K562 (cell line): ENCODE results near the gene PRKCE. TPM values are rescaled to one million over a fixed set of nuclear protein-coding genes. Genes with fewer than 3 reads are reported as not detected.
A peak's percentile ranks its signal among the peaks of the same experiment; 100 is the strongest.

Experiments used
- ATAC-seq: fragments of 200-7000 bp; cut with Tn5 transposase; 3 replicates; pipeline ENCODE4 v1.9.1; 2020; ENCODE audit warnings: moderate library complexity
- BruUV-seq: library from RNA; stranded (reverse); fragments of 400-500 nt; replicated peaks from 2 replicates; lab custom pipeline; 2021; lab: Mats Ljungman, UMichigan
- CTCF ChIA-PET: fragments of 300-600 bp; formaldehyde crosslinking; extraction: SDS; loops from one replicate; lab custom pipeline; 2021; ENCODE audit warnings: low intra/inter-chr PET ratio; lab: Yijun Ruan, JAX
- POLR2A ChIA-PET: fragments of 300-600, 350-650 bp; sonication (Branson Sonifier 250); formaldehyde crosslinking; extraction: SDS; loops from one replicate; lab custom pipeline; 2021; ENCODE audit warnings: antibody characterized with exemption, inconsistent platforms; lab: Yijun Ruan, JAX
- DNase-seq, 4 experiments: peaks; one replicate each; pipeline versions ENCODE4 v3.0.0 to v3.0.0-alpha.2; 2011 to 2018; ENCODE audit warnings: low spot score in 3 of 4, mixed read lengths in 3 of 4; ENCODE audit errors: extremely low read depth in 1 of 4
- FAIRE-seq: peaks from 2 replicates; lab custom pipeline; 2011; peaks lifted over from hg19 to GRCh38; lab: Jason Lieb, UNC
- H2AFZ ChIP-seq: 2 replicates; pipeline ENCODE4 v1.6.0; 2011; ENCODE audit warnings: low read depth, low read length, control low read depth, inconsistent platforms
- H3K27ac ChIP-seq: fragments of 200-600 bp; 3 replicates; pipeline ENCODE4 v1.8.0; 2011; ENCODE audit warnings: low read depth, mild to moderate bottlenecking, control low read depth, inconsistent platforms, low read length, moderate library complexity, mixed read lengths; ENCODE audit errors: extremely low read depth
- H3K27me3 ChIP-seq, 2 experiments: fragments of 300-600 bp in 1 of 2; 2 replicates in 1 of 2; 3 replicates in 1 of 2; pipeline versions ENCODE4 v1.6.0 to v1.8.0; 2011; ENCODE audit warnings: inconsistent platforms in 2 of 2, low read length in 2 of 2, mild to moderate bottlenecking in 1 of 2, mixed read lengths in 1 of 2, moderate library complexity in 1 of 2; ENCODE audit not compliant: control insufficient read depth in 2 of 2, insufficient read depth in 2 of 2
- H3K36me3 ChIP-seq: fragments of 300-600 bp; 3 replicates; pipeline ENCODE4 v1.8.0; 2011; ENCODE audit warnings: mild to moderate bottlenecking, low read length, inconsistent platforms; ENCODE audit not compliant: control insufficient read depth, insufficient read depth
- H3K4me1 ChIP-seq, 2 experiments: fragments of 200-600 bp in 1 of 2; replicated peaks in 1 of 2; 2 replicates in 1 of 2; 3 replicates in 1 of 2; pipeline versions ENCODE4 v1.5.1 to v1.8.0; 2011; ENCODE audit warnings: inconsistent platforms in 2 of 2, low read length in 2 of 2, mild to moderate bottlenecking in 1 of 2, mixed read lengths in 1 of 2, moderate library complexity in 1 of 2; ENCODE audit not compliant: control insufficient read depth in 2 of 2, insufficient read depth in 2 of 2
- H3K4me2 ChIP-seq: 2 replicates; pipeline ENCODE4 v1.6.1; 2011; ENCODE audit warnings: low read length, control low read depth, inconsistent platforms, mixed read lengths; ENCODE audit not compliant: insufficient read depth
- H3K4me3 ChIP-seq: fragments of 200-600 bp; sonication (generic), shearing (Covaris generic); 2 replicates; pipeline ENCODE4 v1.5.1; 2016; ENCODE audit warnings: control low read depth, inconsistent platforms
- H3K79me2 ChIP-seq: fragments of 200-600 bp; 3 replicates; pipeline ENCODE4 v1.8.0; 2011; ENCODE audit warnings: low read length, inconsistent platforms; ENCODE audit not compliant: control insufficient read depth, insufficient read depth
- H3K9ac ChIP-seq, 2 experiments: 2 replicates each; pipeline versions ENCODE4 v1.6.0 to v1.6.1; 2011; ENCODE audit warnings: low read depth in 2 of 2, low read length in 2 of 2, control low read depth in 1 of 2, inconsistent platforms in 1 of 2, mild to moderate bottlenecking in 1 of 2, mixed read lengths in 1 of 2; ENCODE audit not compliant: insufficient read depth in 1 of 2
- H3K9me1 ChIP-seq: one replicate; pipeline ENCODE4 v1.6.0; 2011; ENCODE audit warnings: inconsistent platforms, mild to moderate bottlenecking, low read length, moderate library complexity; ENCODE audit not compliant: control insufficient read depth, insufficient read depth
- H3K9me3 ChIP-seq: replicated peaks from 2 replicates; pipeline ENCODE4 v1.5.1; 2011; ENCODE audit warnings: low read depth, low read length, inconsistent platforms; ENCODE audit not compliant: control insufficient read depth, insufficient read depth
- H4K20me1 ChIP-seq: replicated peaks from 2 replicates; pipeline ENCODE4 v1.6.1; 2011; ENCODE audit warnings: low read length, inconsistent platforms, mixed read lengths; ENCODE audit not compliant: control insufficient read depth, insufficient read depth
- BACH1 ChIP-seq: fragments of 200-800 bp; sonication (Bioruptor generic); IDR thresholded peaks from 2 replicates; pipeline ENCODE4 v1.6.1; 2016; ENCODE audit warnings: missing genetic modification characterization, missing compliant biosample characterization
- HNRNPK ChIP-seq: fragments of 200-400 bp; formaldehyde crosslinking; IDR thresholded peaks from one replicate; pipeline ENCODE4 v1.6.1; 2018; ENCODE audit warnings: mild to moderate bottlenecking, low read depth, low read length; ENCODE audit not compliant: poor library complexity, severe bottlenecking
- MCM3 ChIP-seq: fragments of 450-650 bp; IDR thresholded peaks from 2 replicates; pipeline ENCODE4 v1.6.1; 2016
- SETDB1 ChIP-seq: IDR thresholded peaks from one replicate; pipeline ENCODE4 v1.6.1; 2012; ENCODE audit warnings: low read length, control low read depth, inconsistent platforms
- ZFP1 ChIP-seq: fragments of 450-650 bp; formaldehyde crosslinking; IDR thresholded peaks from 2 replicates; pipeline ENCODE4 v1.4.0; 2020; ENCODE audit warnings: mild to moderate bottlenecking, mixed read lengths
- WGBS: fragments of 100-300 bp; shearing (Covaris generic); methylation state at CpG from one replicate; pipeline ENCODE4 v1.1.6; 2016; ENCODE audit warnings: low coverage, mixed read lengths; ENCODE audit not compliant: insufficient coverage; ENCODE audit errors: missing lambda C conversion rate; 5-methylcytosine and 5-hydroxymethylcytosine counted together
- in situ Hi-C: fragments of 300-500 bp; cut with MboI; formaldehyde crosslinking; loops from 4 replicates; pipeline ENCODE4 v1.15.0; 2018; ENCODE audit warnings: inconsistent platforms, mixed read lengths
- intact Hi-C: fragments of 100-400 bp; cut with micrococcal nuclease; formaldehyde crosslinking; loops from 2 replicates; pipeline ENCODE4 v1.14.2; 2022
- polyA plus RNA-seq, 8 experiments: library from polyadenylated mRNA; depleted of rRNA in 4 of 8; stranded (reverse) in 5 of 8; unstranded in 3 of 8; fragments of >200 nt; fragmentation: Nextera tagmentation in 2 of 8; fragmentation: Illumina TruSeq in 1 of 8; extraction: Ambion mirVana in 2 of 8; extraction: Trizol in 1 of 8; gene quantifications; 2 replicates each; pipeline versions ENCODE4 v1.2.1 to v1.2.3, GENCODE V29; 2011 to 2014; ENCODE audit warnings: inconsistent platforms in 1 of 8, missing spikeins in 1 of 8
- total RNA-seq, 7 experiments: library from RNA; depleted of rRNA in 6 of 7; stranded (reverse); fragments of >200 nt in 6 of 7; fragmentation: Illumina TruSeq in 2 of 7; extraction: Trizol in 2 of 7; gene quantifications; 2 replicates each; pipeline versions ENCODE4 v1.2.1 to v1.2.3, GENCODE V29; 2011 to 2021; ENCODE audit warnings: low replicate concordance in 1 of 7
- TF ChIP-seq, protein P1 (sequence below): fragments of 450-650 bp; IDR thresholded peaks from 2 replicates; pipeline ENCODE4 v1.7.1; 2018; ENCODE audit warnings: mild to moderate bottlenecking, low read depth; ENCODE audit not compliant: partially characterized antibody
- TF ChIP-seq, protein P2 (sequence below): sonication (generic); formaldehyde crosslinking; IDR thresholded peaks from 2 replicates; pipeline ENCODE4 v1.8.0; 2022; ENCODE audit warnings: mild to moderate bottlenecking, missing genetic modification reagents

PRKCE gene
- total and polyA plus RNA-seq, 9 of the 15 experiments (the other 6 are each of a cell fraction or from before 2014, with no cell fraction given) = 0.06 to 1.0 (median 0.22) TPM; not detected in 1

DNA sequence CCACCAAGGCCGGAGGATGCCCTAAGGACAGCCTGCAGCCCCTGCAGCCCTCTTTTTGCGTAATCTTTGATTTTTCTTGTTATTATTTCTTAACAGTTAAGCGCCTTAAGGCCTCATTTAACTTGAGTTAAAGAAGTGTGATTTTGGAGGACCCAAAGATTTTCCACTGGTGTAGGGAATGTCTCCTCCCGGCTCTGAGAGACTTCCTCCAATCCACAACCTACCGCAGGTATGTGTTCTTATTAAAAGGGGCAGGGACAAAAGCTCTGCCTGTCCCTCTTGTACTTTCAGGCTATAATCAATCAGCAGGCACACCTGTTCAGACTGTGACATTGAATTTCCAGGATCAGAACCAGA lies 285.1 kb downstream of the PRKCE start:
- TF ChIP-seq BACH1 (tag) (0 out of 2 replicates have a peak, but pooled peaks have one; percentile 29), ZFP1 (CRISPR knock-in tag) (no peak)
- Histone ChIP-seq H3K36me3 (no peaks in the 10 kb centered on the region), H3K4me3 (no peak overlapping the region), H3K9ac (no peak overlapping the region), H3K27ac (no peak overlapping the region), H3K27me3 (peaks cover 2 to 33% of the 10 kb centered on the region in 2 experiments; a peak in 3 of 5 replicates), H4K20me1 (no peaks in the 10 kb centered on the region), H3K4me1 (0 out of 5 replicates have a peak, but pooled peaks cover 4% of the 10 kb centered on the region in 2 experiments), H2AFZ (no peak overlapping the region; the same call in 1 of the 2 replicates), H3K9me1 (no peaks in the 10 kb centered on the region), H3K4me2 (no peak overlapping the region), H3K9me3 (no peaks in the 10 kb centered on the region), H3K79me2 (no peaks in the 10 kb centered on the region)
- intact Hi-C loops (loop anchor here (1.0 to 5.0 kb wide), 3 partner anchors 158 to 954 kb away; no protein-coding TSS in a partner anchor), in situ Hi-C loops (loop anchor here (5.0 kb wide), 1 partner anchor 289 kb away; no protein-coding TSS in a partner anchor)
- ChIA-PET CTCF (interaction anchor here (0.6 to 2.6 kb wide), 4 partner anchors 24 to 955 kb away, joined by 3 to 17 read pairs (median 4); no protein-coding TSS in a partner anchor), POLR2A (interaction anchor here (0.7 to 1.0 kb wide), 2 partner anchors 120 to 307 kb away, joined by 3 to 5 read pairs; no protein-coding TSS in a partner anchor)
- no peak for FAIRE-seq
- no TSS peak for BruUV-seq
- 28% methylated on average over 5 of the region's 5 CpGs for whole genome bisulfite sequencing
- DNase-seq = no peak
- no peak for ATAC-seq

DNA sequence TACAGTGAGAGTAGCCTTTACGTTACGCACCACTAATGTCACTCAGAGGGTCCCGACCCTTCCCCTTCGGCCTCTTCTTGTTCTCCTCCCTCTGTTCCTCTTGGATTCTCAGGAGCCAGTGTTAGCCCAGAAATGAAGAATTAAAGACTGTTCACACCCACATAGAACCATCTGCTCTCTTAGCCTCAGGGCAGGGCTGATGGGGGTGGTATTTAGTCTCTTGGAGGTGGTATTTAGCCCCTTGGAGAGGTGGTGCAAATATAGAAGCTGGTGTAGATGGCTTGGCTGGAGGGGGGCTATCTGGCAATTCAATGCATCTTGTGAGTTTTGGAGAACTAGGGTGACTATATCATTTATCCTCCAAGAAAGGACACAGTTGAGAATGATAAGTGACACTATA lies 286.5 kb downstream of the PRKCE start:
- POLR2A ChIA-PET = interaction anchor here (0.5 kb wide), 1 partner anchor 178 kb away, joined by 3 read pairs; no protein-coding TSS in a partner anchor
- BruUV-seq = no TSS peak
- H3K4me1 ChIP-seq = 0 out of 5 replicates have a peak, but pooled peaks cover 4% of the 10 kb centered on the region in 2 experiments
- DNase-seq = no peak
- CTCF ChIA-PET = interaction anchor here (2.6 kb wide), 1 partner anchor 294 kb away, joined by 17 read pairs; no protein-coding TSS in a partner anchor
- H3K27ac ChIP-seq = no peak overlapping the region
- no peak for FAIRE-seq
- ATAC-seq = no peak
- no peaks in the 10 kb centered on the region for H3K36me3 ChIP-seq
- in situ Hi-C loops (loop anchor here (5.0 kb wide), 1 partner anchor 291 kb away; no protein-coding TSS in a partner anchor), intact Hi-C loops (loop anchor here (2.0 to 5.0 kb wide), 2 partner anchors 159 to 956 kb away; no protein-coding TSS in a partner anchor)
- no peak overlapping the region for H3K9ac ChIP-seq
- 6% methylated on average over 4 of the region's 4 CpGs for WGBS
- H2AFZ ChIP-seq = no peak overlapping the region
- no peaks in the 10 kb centered on the region for H3K9me3 ChIP-seq
- H3K27me3 ChIP-seq = peaks cover 7 to 33% of the 10 kb centered on the region in 2 experiments; a peak in 2 of 5 replicates
- no peaks in the 10 kb centered on the region for H3K79me2 ChIP-seq
- no peaks in the 10 kb centered on the region for H3K9me1 ChIP-seq
- no peak overlapping the region for H3K4me2 ChIP-seq
- H3K4me3 ChIP-seq = no peak overlapping the region
- H4K20me1 ChIP-seq = no peaks in the 10 kb centered on the region
- TF ChIP-seq, protein P1, sequence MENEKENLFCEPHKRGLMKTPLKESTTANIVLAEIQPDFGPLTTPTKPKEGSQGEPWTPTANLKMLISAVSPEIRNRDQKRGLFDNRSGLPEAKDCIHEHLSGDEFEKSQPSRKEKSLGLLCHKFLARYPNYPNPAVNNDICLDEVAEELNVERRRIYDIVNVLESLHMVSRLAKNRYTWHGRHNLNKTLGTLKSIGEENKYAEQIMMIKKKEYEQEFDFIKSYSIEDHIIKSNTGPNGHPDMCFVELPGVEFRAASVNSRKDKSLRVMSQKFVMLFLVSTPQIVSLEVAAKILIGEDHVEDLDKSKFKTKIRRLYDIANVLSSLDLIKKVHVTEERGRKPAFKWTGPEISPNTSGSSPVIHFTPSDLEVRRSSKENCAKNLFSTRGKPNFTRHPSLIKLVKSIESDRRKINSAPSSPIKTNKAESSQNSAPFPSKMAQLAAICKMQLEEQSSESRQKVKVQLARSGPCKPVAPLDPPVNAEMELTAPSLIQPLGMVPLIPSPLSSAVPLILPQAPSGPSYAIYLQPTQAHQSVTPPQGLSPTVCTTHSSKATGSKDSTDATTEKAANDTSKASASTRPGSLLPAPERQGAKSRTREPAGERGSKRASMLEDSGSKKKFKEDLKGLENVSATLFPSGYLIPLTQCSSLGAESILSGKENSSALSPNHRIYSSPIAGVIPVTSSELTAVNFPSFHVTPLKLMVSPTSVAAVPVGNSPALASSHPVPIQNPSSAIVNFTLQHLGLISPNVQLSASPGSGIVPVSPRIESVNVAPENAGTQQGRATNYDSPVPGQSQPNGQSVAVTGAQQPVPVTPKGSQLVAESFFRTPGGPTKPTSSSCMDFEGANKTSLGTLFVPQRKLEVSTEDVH = no peak
- TF ChIP-seq SETDB1 (no peak), MCM3 (no peak), HNRNPK (no peak)
- TF ChIP-seq, protein P2, sequence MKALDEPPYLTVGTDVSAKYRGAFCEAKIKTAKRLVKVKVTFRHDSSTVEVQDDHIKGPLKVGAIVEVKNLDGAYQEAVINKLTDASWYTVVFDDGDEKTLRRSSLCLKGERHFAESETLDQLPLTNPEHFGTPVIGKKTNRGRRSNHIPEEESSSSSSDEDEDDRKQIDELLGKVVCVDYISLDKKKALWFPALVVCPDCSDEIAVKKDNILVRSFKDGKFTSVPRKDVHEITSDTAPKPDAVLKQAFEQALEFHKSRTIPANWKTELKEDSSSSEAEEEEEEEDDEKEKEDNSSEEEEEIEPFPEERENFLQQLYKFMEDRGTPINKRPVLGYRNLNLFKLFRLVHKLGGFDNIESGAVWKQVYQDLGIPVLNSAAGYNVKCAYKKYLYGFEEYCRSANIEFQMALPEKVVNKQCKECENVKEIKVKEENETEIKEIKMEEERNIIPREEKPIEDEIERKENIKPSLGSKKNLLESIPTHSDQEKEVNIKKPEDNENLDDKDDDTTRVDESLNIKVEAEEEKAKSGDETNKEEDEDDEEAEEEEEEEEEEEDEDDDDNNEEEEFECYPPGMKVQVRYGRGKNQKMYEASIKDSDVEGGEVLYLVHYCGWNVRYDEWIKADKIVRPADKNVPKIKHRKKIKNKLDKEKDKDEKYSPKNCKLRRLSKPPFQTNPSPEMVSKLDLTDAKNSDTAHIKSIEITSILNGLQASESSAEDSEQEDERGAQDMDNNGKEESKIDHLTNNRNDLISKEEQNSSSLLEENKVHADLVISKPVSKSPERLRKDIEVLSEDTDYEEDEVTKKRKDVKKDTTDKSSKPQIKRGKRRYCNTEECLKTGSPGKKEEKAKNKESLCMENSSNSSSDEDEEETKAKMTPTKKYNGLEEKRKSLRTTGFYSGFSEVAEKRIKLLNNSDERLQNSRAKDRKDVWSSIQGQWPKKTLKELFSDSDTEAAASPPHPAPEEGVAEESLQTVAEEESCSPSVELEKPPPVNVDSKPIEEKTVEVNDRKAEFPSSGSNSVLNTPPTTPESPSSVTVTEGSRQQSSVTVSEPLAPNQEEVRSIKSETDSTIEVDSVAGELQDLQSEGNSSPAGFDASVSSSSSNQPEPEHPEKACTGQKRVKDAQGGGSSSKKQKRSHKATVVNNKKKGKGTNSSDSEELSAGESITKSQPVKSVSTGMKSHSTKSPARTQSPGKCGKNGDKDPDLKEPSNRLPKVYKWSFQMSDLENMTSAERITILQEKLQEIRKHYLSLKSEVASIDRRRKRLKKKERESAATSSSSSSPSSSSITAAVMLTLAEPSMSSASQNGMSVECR = no peak
